ENCODE results near the gene PLCL2. TPM values are rescaled to one million over a fixed set of nuclear protein-coding genes. Genes with fewer than 3 reads are reported as not detected.

Gene PLCL2
- total RNA-seq, 4 donors from 2014 or later, result 0.95 to 4.8 (median 2.2) TPM

- TF ChIP-seq, protein P1, sequence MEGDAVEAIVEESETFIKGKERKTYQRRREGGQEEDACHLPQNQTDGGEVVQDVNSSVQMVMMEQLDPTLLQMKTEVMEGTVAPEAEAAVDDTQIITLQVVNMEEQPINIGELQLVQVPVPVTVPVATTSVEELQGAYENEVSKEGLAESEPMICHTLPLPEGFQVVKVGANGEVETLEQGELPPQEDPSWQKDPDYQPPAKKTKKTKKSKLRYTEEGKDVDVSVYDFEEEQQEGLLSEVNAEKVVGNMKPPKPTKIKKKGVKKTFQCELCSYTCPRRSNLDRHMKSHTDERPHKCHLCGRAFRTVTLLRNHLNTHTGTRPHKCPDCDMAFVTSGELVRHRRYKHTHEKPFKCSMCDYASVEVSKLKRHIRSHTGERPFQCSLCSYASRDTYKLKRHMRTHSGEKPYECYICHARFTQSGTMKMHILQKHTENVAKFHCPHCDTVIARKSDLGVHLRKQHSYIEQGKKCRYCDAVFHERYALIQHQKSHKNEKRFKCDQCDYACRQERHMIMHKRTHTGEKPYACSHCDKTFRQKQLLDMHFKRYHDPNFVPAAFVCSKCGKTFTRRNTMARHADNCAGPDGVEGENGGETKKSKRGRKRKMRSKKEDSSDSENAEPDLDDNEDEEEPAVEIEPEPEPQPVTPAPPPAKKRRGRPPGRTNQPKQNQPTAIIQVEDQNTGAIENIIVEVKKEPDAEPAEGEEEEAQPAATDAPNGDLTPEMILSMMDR (IDR thresholded peaks at IDR 0.05), result no peak
- no peak for TF ChIP-seq POLR2A (IDR thresholded peaks at IDR 0.05)
- Histone ChIP-seq H3K36me3 (no peaks in the 10 kb centered on the region), H3K9me3 (no peaks in the 10 kb centered on the region), H3K4me3 (no peak overlapping the region), H3K27me3 (no peaks in the 10 kb centered on the region), H3K27ac (no peak overlapping the region), H3K4me1 (peaks cover 0 to 11% (median 0%) of the 10 kb centered on the region in 3 donors)
- DNase-seq, result no peak
- 83 to 97% methylated on average over 3 of the region's 3 CpGs for WGBS, 2 donors
- intact Hi-C loops (cut with DNase I), result no loop called here
Observed at GRCh38 chr3:17038141-17038540, 153.4 kb downstream of the PLCL2 start.

DNA sequence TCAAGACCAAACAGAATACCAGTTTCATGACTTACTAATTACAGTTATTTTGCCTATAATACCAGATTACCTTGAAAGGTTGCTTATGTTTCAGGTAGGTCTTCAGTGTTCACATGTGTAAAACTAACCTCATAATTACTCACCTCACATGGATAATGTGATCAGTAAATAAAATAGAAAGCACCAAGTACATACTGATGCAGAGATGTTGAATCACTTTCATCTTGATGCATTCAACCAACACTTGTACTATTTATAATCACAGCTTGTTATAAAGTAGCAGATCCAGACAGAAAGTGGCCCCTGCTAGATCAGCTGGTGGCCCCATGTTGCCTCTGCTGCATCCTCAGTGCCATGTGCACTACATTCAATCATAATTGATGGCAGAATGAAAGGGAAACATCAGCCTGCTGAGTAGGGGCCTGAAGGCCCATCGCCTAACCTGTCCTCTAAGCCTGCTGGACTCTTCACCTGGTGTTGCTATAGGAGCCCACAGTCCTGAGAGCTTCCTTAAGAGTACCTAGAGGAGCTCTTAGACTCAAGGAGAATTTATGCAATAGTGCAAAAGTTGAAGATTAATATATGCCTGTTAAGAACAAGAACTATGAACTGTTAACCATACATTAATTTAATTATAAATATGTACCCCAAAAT is 154.3 kb downstream of the PLCL2 start:
- intact Hi-C loops (cut with DNase I), result no loop called here
- Histone ChIP-seq H3K9me3 (no peaks in the 10 kb centered on the region), H3K4me1 (peaks cover 0 to 11% (median 0%) of the 10 kb centered on the region in 3 donors), H3K27me3 (no peaks in the 10 kb centered on the region), H3K27ac (no peak overlapping the region), H3K36me3 (no peaks in the 10 kb centered on the region), H3K4me3 (no peak overlapping the region)
- no peak for DNase-seq
- 80 to 100% methylated on average over 1 of the region's 1 CpG for WGBS, 2 donors
- no peak for TF ChIP-seq POLR2A (IDR thresholded peaks at IDR 0.05)
- TF ChIP-seq, protein P1 (IDR thresholded peaks at IDR 0.05), result no peak

DNA sequence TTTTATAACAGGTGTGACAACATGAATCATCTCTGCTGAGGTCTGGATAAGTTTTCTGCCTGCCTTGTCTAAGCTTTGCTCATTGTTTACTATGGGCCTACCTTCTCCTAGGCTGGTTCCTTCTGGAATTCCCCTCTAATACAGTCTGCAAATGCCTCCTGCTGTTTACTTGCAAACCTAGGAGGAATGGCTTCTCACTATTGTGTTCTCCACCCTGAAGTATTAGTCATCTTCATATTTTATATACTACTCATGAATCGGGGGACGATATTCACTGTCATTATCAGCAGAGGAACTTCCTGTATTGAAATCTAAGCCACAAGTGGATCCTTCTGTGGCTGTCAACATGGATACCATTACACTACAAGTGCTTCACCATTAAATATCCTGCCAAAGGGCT is 154.8 kb downstream of the PLCL2 start:
- peaks cover 0 to 11% (median 0%) of the 10 kb centered on the region in 3 donors for H3K4me1 ChIP-seq
- no peaks in the 10 kb centered on the region for H3K36me3 ChIP-seq
- no peak for TF ChIP-seq POLR2A (IDR thresholded peaks at IDR 0.05)
- TF ChIP-seq, protein P1 (IDR thresholded peaks at IDR 0.05), result no peak
- no peak overlapping the region for H3K4me3 ChIP-seq
- H3K9me3 ChIP-seq, result no peaks in the 10 kb centered on the region
- no peak overlapping the region for H3K27ac ChIP-seq
- H3K27me3 ChIP-seq, result no peaks in the 10 kb centered on the region
- DNase-seq, result no peak
- WGBS, 2 donors, result 6 to 7% methylated on average over 2 of the region's 2 CpGs
- intact Hi-C loops (cut with DNase I), result no loop called here

GRCh38 chr3:17040322-17040989 is 155.7 kb downstream of the PLCL2 start:
- no peak for DNase-seq
- intact Hi-C loops (cut with DNase I), result no loop called here
- Histone ChIP-seq H3K36me3 (no peaks in the 10 kb centered on the region), H3K27me3 (no peaks in the 10 kb centered on the region), H3K9me3 (no peaks in the 10 kb centered on the region), H3K4me1 (peaks cover 0 to 11% (median 0%) of the 10 kb centered on the region in 3 donors), H3K27ac (no peak overlapping the region), H3K4me3 (no peak overlapping the region)
- WGBS, 2 donors, result 76 to 88% methylated on average over 5 of the region's 5 CpGs
- TF ChIP-seq POLR2A (IDR thresholded peaks at IDR 0.05), result no peak
- TF ChIP-seq, protein P1 (IDR thresholded peaks at IDR 0.05), result no peak

DNA sequence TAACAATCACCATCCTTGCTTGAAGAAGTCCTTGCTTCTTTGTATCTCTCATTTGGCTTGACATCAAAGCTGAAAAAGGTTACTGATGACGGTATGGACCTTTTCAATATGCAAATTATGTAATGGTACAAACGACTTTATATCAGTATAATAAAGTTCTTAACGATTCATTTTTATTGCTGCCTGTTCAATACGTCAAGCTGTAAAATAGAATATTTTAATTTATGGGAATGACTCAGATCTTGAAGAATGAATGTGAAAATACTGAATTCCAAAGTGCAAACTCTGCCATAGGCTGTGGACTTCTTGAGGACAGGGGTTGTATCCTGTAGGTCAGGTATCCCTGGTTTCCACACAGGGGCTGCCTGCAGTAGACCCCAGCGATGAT is 156.2 kb downstream of the PLCL2 start:
- H3K36me3 ChIP-seq, result no peaks in the 10 kb centered on the region
- no peaks in the 10 kb centered on the region for H3K9me3 ChIP-seq
- WGBS, 2 donors, result 75 to 76% methylated on average over 5 of the region's 5 CpGs
- TF ChIP-seq, protein P1 (IDR thresholded peaks at IDR 0.05), result no peak
- no peak for TF ChIP-seq POLR2A (IDR thresholded peaks at IDR 0.05)
- DNase-seq, result no peak
- H3K27me3 ChIP-seq, result no peaks in the 10 kb centered on the region
- H3K4me3 ChIP-seq, result no peak overlapping the region
- H3K4me1 ChIP-seq, result peaks cover 0 to 11% (median 0%) of the 10 kb centered on the region in 3 donors
- intact Hi-C loops (cut with DNase I), result no loop called here
- H3K27ac ChIP-seq, result no peak overlapping the region
